ENCODE data around the gene LCE7A.

DNA sequence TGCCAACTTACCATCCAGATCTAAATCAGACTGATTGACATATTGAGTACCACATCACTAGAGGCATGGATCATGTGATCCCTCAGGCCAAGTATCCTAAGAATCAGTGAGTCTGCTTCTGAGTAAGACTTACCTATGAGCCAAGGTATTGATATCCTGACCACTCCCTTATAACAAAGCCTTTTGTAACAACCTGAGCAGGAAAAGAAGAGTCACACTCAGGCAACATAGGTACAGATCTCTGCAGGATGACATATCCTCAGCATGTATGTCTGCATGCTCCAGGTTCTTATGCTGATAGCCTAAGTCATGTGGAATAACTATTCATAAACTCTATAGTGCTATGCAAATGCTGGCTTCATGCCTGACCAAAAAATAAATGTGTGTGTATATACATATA, 34.8 kb upstream of the LCE7A start:
- TF ChIP-seq POLR2AphosphoS5 (IDR thresholded peaks at IDR 0.05; ENCODE audit: low read length), result no peak
- TF ChIP-seq FOXM1 (IDR thresholded peaks at IDR 0.05; ENCODE audit: low read depth, low read length), result no peak
- no peak for TF ChIP-seq POLR2A (IDR thresholded peaks at IDR 0.05; ENCODE audit: low read depth, low read length)
- TF ChIP-seq, protein P1, sequence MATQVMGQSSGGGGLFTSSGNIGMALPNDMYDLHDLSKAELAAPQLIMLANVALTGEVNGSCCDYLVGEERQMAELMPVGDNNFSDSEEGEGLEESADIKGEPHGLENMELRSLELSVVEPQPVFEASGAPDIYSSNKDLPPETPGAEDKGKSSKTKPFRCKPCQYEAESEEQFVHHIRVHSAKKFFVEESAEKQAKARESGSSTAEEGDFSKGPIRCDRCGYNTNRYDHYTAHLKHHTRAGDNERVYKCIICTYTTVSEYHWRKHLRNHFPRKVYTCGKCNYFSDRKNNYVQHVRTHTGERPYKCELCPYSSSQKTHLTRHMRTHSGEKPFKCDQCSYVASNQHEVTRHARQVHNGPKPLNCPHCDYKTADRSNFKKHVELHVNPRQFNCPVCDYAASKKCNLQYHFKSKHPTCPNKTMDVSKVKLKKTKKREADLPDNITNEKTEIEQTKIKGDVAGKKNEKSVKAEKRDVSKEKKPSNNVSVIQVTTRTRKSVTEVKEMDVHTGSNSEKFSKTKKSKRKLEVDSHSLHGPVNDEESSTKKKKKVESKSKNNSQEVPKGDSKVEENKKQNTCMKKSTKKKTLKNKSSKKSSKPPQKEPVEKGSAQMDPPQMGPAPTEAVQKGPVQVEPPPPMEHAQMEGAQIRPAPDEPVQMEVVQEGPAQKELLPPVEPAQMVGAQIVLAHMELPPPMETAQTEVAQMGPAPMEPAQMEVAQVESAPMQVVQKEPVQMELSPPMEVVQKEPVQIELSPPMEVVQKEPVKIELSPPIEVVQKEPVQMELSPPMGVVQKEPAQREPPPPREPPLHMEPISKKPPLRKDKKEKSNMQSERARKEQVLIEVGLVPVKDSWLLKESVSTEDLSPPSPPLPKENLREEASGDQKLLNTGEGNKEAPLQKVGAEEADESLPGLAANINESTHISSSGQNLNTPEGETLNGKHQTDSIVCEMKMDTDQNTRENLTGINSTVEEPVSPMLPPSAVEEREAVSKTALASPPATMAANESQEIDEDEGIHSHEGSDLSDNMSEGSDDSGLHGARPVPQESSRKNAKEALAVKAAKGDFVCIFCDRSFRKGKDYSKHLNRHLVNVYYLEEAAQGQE (IDR thresholded peaks at IDR 0.05; ENCODE audit: low read depth, low read length), result no peak
- TF ChIP-seq ZNF274 (IDR thresholded peaks at IDR 0.05; ENCODE audit: insufficient read depth, insufficient read length), result no peak
- TF ChIP-seq EP300 (IDR thresholded peaks at IDR 0.05; ENCODE audit: borderline replicate concordance in 1 of 2, control insufficient read depth in 1 of 2, low read depth in 2 of 2, low read length in 2 of 2), result no peak
- TF ChIP-seq DPF2 (IDR thresholded peaks at IDR 0.05), result no peak
- TF ChIP-seq, protein P2, sequence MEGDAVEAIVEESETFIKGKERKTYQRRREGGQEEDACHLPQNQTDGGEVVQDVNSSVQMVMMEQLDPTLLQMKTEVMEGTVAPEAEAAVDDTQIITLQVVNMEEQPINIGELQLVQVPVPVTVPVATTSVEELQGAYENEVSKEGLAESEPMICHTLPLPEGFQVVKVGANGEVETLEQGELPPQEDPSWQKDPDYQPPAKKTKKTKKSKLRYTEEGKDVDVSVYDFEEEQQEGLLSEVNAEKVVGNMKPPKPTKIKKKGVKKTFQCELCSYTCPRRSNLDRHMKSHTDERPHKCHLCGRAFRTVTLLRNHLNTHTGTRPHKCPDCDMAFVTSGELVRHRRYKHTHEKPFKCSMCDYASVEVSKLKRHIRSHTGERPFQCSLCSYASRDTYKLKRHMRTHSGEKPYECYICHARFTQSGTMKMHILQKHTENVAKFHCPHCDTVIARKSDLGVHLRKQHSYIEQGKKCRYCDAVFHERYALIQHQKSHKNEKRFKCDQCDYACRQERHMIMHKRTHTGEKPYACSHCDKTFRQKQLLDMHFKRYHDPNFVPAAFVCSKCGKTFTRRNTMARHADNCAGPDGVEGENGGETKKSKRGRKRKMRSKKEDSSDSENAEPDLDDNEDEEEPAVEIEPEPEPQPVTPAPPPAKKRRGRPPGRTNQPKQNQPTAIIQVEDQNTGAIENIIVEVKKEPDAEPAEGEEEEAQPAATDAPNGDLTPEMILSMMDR (IDR thresholded peaks at IDR 0.05 in 2 of 3, conservative IDR thresholded peaks at IDR 0.05 in 1 of 3; ENCODE audit: control insufficient read depth in 2 of 3, extremely low read depth in 1 of 3, insufficient read depth in 1 of 3, low read depth in 3 of 3, low read length in 3 of 3), result no peak
- no peak for TF ChIP-seq EZH2 (IDR thresholded peaks at IDR 0.05; ENCODE audit: borderline replicate concordance, control insufficient read depth, low read depth, low read length)
- TF ChIP-seq RB1 (IDR thresholded peaks at IDR 0.05; ENCODE audit: borderline replicate concordance), result no peak
